GM04503 (cell line): Measurements from ENCODE around the gene TSBP1.
"Not testable (repeated sequence)": the region's sequence is repeated elsewhere in the genome, so short reads cannot be mapped to it uniquely, and the experiment has no call there.

Experiments
- DNase-seq: peaks from one replicate; pipeline ENCODE4 v3.0.0-alpha.2; 2012; ENCODE audit warnings: low read depth

Gene TSBP1

DNA sequence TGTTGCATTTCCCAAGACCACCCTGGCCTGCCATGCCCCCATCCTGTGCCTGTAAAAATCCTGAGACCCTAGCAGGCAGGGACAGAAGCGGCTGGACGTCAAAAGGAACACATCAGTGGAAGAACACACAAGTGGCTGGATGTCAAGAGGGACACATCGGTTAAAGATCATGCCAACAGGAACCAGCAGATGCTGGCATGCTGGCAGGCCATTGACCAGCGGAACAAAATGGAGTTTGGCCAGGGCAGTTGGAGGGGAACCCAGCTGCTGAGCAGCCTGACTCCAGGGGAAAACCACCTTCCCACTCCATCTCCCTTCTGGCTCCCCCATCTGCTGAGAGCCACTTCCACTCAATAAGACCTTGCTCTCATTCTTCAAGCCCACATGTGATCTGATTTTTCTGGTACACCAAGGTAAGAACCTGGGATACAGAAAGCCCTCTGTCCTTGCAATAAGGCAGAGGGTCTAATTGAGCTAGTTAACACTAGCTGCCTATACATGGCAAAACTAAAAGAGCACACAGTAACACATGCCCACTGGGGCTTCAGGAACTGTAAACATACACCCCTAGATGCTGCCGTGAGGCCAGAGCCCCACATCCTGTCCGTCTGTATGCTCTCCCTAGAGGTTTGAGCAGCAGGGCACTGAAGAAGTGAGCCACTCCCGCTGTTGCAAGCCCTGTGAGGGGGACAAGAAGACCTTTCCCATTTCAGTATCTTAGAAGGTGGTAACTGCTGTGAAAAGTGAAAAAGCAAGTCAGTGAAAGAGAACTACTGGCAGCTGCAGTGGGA lies 4.2 kb upstream of the TSBP1 start:
- no peak for DNase-seq

DNA sequence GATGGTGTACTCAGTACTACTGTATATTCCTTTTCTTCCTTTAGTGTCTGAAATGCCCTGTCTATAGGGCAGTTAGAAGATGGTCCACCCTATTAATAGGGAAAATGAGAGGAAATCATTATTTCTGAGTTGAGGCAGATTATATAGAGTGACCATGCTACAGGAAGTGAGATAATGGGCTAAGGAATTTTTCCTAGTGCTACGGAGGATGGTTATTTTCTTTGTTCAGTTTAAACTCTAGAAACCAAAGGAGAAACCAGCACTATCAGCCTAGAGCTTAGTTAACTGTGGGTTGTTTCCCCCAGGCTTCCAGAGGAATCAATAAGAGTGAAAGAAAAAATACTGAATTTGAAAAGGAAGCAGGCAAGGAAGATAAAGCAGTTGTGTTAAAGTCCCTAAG lies 474 bp downstream of the TSBP1 start:
- DNase-seq: no peak

DNA sequence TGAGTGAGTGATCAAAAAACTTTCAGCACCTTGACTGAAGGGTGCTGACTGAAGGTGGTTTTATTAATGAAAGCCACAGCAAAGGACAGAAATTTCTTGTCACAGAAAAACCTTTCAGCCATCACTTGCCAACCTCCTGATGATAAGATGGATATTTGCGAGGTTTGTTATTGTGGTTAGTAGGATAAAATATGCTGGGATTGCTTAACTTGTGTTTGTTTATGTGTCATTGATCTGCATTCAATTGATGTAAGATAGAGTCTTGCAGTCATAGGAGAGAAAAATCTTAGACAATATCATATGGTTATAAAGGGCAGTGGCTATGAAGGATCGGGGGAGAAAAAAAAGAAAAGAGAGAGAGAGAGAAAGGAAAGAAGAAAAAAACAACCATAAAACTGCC lies 1.2 kb downstream of the TSBP1 start:
- DNase-seq: no peak

- DNase-seq: peak; percentile 64
Observed at GRCh38 chr6:32369660-32370059, 2.0 kb downstream of the TSBP1 start.

DNA sequence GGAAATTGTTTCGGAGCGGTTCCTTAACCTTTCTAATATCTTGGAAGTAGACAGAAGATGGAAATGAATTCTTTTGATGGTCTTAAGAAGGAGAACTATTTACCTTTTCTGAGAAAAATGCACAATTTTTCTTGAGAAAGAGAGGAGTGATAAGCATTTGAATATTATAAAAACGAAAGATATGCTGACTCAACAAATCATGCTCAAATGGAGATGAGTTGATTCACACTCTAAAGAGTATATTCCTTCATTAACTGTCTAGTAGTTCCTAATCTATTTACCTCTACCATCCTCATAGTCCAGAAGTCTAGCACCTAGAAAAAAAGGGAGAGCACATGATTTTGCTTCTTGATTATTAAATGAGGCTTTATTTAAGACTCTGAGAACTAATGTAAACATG lies 4.1 kb downstream of the TSBP1 start:
- no peak for DNase-seq

DNA sequence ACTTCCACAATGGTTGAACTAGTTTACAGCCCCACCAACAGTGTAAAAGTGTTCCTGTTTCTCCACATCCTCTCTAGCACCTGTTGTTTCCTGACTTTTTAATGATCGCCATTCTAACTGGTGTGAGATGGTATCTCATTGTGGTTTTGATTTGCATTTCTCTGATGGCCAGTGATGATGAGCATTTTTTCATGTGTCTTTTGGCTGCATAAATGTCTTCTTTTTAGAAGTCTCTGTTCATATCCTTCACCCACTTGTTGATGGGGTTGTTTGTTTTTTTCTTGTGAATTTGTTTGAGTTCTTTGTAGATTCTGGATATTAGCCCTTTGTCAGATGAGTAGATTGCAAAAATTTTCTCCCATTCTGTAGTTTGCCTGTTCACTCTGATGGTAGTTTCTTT lies 12.5 kb downstream of the TSBP1 start:
- not testable (repeated sequence) for DNase-seq

DNA sequence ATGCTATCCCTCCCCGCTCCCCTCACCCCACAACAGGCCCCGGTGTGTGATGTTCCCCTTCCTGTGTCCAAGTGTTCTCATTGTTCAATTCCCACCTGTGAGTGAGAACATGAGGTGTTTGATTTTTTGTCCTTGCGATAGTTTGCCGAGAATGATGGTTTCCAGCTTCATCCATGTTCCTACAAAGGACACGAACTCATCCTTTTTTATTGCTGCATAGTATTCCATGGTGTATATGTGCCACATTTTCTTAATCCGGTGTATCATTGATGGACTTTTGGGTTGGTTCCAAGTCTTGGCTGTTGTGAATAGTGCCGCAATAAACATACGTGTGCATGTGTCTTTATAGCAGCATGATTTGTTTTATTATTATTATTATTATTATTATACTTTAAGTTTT lies 13.2 kb downstream of the TSBP1 start:
- not testable (repeated sequence) for DNase-seq

DNA sequence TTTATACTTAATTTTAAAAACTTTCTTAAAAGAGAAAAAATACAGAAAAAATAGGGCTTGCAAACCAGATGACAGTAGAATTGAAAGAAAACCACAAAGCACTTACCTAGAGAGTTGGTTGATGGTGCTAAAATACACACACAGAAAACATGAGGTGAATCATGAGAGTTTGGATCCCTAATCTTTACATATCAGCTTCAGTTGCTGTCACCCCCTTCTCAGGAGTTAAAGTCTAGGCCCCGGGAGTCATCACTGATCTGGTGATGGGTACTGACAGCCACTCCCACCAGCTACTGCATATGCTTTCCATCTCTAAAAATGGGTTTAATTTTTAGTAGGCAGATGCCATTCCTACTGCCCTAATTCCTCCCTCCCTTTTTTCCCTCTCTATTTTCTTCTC lies 16.7 kb downstream of the TSBP1 start:
- no peak for DNase-seq

DNA sequence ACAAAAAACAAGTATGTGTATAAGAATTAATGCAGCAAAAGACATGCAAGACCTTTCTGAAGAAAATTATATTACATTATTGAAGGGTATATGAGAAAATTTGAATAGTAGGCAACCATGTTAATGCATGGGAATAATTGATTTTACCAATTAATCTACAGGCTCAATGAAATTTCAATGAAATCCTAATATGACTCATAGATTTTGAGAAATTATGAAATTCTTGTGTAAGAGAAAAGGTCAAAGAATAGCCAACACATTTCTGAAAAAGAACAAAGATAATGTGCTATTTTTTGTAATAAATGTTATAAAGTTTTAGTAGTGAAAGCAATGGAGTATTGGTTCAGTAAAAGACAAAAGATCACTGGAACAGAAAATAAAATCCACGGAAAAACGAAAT lies 18.4 kb downstream of the TSBP1 start:
- DNase-seq: no peak

DNA sequence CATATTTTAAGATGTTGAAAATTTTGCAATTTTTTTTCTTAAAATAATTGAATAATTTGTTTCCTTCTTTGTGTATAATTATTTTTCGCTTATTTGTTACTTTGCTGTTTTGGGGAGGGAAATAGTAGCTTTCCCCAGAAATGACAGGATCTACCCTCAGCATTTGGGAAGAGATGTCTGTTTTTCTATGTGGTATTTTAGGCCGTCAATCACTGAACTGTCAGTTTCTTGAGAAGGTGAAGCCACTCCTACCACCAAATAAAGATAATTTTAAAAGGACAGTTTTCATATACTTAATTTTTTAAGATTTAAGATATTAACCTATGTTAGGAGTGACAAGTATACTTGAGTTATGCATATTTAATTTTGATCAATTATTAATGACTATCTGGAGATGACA lies 31.5 kb downstream of the TSBP1 start:
- no peak for DNase-seq

GRCh38 chr6:32337186-32337805 lies 34.4 kb downstream of the TSBP1 start:
- DNase-seq: no peak

GRCh38 chr6:32332433-32332832 lies 39.3 kb downstream of the TSBP1 start:
- no peak for DNase-seq

- DNase-seq: no peak
Observed at GRCh38 chr6:32329141-32329540, 42.6 kb downstream of the TSBP1 start.

GRCh38 chr6:32327103-32327502 lies 44.6 kb downstream of the TSBP1 start:
- DNase-seq: no peak

DNA sequence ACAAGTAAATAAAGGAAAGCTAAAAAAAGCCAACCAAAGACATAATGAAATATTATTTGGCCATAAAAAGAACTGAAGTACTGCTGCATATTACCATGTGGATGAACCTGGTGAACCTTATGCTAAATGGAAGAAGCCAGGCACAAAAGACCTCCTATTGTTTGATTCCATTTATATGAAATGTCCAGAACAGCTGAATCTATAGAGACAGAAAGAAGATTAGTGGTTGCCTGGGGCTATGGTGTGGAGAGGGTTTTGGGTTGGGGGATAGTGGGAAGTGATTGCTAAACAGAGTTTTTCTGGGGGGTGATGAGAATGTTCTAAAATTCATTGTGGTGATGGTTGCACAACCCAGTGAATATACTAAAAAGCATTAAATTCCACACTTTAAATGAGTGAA lies 53.2 kb downstream of the TSBP1 start:
- no peak for DNase-seq

GRCh38 chr6:32317541-32317940 lies 54.2 kb downstream of the TSBP1 start:
- DNase-seq: no peak

- no peak for DNase-seq
Observed at GRCh38 chr6:32313964-32314363, 57.7 kb downstream of the TSBP1 start.

GRCh38 chr6:32298632-32299336 lies 72.9 kb downstream of the TSBP1 start:
- DNase-seq: peak; percentile 36

DNA sequence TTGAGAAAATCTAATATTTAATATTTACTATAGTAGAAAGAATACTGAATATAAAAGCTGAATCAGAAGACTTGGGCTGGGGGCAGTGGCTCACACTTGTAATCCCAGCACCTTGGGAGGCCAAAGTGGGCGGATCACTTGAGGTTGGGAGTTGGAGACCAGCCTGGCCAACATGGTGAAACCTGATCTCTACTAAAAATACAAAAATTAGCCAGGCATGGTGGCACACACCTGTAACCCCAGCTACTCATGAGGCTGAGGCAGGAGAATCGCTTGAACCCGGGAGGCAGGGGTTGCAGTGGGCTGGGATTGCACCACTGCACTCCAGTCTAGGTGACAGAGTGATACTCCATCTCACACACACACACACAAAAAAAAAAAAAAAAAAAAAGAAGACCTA lies 76.7 kb downstream of the TSBP1 start:
- DNase-seq: not testable (repeated sequence)

GRCh38 chr6:32294566-32294965 lies 77.1 kb downstream of the TSBP1 start:
- no peak for DNase-seq

DNA sequence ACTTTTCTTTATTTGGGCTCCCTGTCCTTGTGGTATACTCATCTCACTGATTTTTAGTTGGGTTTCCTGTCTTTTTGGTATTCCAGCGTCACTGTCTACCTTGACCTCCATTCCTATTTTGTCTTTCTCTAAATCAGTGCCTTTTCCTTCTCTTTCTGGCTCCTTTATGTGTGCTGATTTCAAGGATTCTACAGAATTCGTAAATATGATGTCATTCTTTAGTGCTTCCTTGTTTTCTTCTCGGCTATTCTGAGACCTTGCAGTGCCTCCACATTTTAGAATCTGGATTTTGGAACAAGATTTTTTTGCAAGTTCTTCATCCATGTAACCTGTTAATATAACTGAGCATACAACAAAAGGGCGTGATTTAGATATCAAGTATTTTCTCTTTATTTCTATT lies 78.0 kb downstream of the TSBP1 start:
- DNase-seq: no peak

DNA sequence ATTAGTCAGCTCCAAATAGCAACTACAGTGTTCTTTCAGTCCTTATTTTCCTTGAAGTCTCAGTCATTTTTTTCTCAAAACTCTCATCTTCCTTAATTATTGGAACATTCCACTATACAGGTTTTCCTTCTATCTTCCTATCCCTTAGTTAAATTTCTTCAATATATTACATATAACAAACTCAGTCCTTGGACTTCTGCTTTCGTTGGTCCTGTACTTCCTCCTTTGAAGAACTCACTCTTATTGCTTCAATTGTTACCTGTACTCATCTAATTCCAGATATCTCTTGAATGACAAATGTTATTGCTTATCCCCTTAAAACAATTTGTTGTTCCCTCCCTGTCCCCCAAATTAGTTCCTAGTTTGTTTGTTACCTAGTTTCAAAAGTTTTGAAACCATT lies 80.2 kb downstream of the TSBP1 start:
- no peak for DNase-seq

GRCh38 chr6:32290886-32291450 lies 80.7 kb downstream of the TSBP1 start:
- no peak for DNase-seq
